Measurements from ENCODE around the gene ENPP4.

- TF ChIP-seq EZH2 (IDR thresholded peaks at IDR 0.05; ENCODE audit: borderline replicate concordance, low read length), result no peak
- no peak for TF ChIP-seq CTCF (conservative IDR thresholded peaks at IDR 0.05 in 1 of 2, IDR thresholded peaks at IDR 0.05 in 1 of 2; ENCODE audit: extremely low read depth in 1 of 2, insufficient read depth in 1 of 2, low read depth in 1 of 2, low read length in 2 of 2)
Observed at GRCh38 chr6:46160102-46160501, 30.3 kb downstream of the ENPP4 start.
